H9 (cell line): Measurements from ENCODE around the gene SMARCA2. TPM values are rescaled to one million over a fixed set of nuclear protein-coding genes. Genes with fewer than 3 reads are reported as not detected.

Experiments
- DNase-seq: peaks from one replicate; pipeline ENCODE4 v3.0.0-alpha.2; 2017
- H2AFZ ChIP-seq: one replicate; pipeline ENCODE4 v1.6.1; 2013; ENCODE audit warnings: mild to moderate bottlenecking, low read length, control low read depth, moderate library complexity
- H2AK5ac ChIP-seq: 2 replicates; pipeline ENCODE4 v1.6.1; 2013; ENCODE audit warnings: low read length, control low read depth, mixed read lengths; ENCODE audit not compliant: insufficient read length
- H2BK120ac ChIP-seq: one replicate; pipeline ENCODE4 v1.6.1; 2013; ENCODE audit warnings: low read depth, mild to moderate bottlenecking, low read length, control low read depth, inconsistent platforms; ENCODE audit not compliant: poor library complexity, severe bottlenecking
- H2BK12ac ChIP-seq: 2 replicates; pipeline ENCODE4 v1.6.1; 2013; ENCODE audit warnings: low read length, control low read depth, mixed read lengths, low read depth; ENCODE audit not compliant: insufficient read length
- H2BK15ac ChIP-seq: 2 replicates; pipeline ENCODE4 v1.6.1; 2013; ENCODE audit warnings: low read depth, low read length, control low read depth
- H2BK20ac ChIP-seq: one replicate; pipeline ENCODE4 v1.6.1; 2013; ENCODE audit warnings: low read depth, mild to moderate bottlenecking, low read length, control low read depth, inconsistent platforms; ENCODE audit not compliant: poor library complexity, severe bottlenecking
- H2BK5ac ChIP-seq: 2 replicates; pipeline ENCODE4 v1.6.1; 2013; ENCODE audit warnings: low read length, control low read depth, mixed read lengths; ENCODE audit not compliant: insufficient read length
- H3K14ac ChIP-seq: 2 replicates; pipeline ENCODE4 v1.6.1; 2013; ENCODE audit warnings: low read length, control low read depth; ENCODE audit not compliant: insufficient read depth
- H3K18ac ChIP-seq: 2 replicates; pipeline ENCODE4 v1.6.1; 2013; ENCODE audit warnings: low read depth, mild to moderate bottlenecking, mixed read lengths, low read length, control low read depth; ENCODE audit not compliant: insufficient read length
- H3K23ac ChIP-seq: 2 replicates; pipeline ENCODE4 v1.6.1; 2013; ENCODE audit warnings: low read length, control low read depth, mixed read lengths, low read depth; ENCODE audit not compliant: insufficient read length
- H3K23me2 ChIP-seq: 2 replicates; pipeline ENCODE4 v1.6.1; 2013; ENCODE audit warnings: low read depth, mild to moderate bottlenecking, mixed read lengths, low read length, control low read depth; ENCODE audit not compliant: insufficient read length, poor library complexity, severe bottlenecking
- H3K27ac ChIP-seq: 2 replicates; pipeline ENCODE4 v1.5.1; 2013; ENCODE audit warnings: low read length, control low read depth, mixed read lengths, low read depth; ENCODE audit not compliant: insufficient read length
- H3K27me3 ChIP-seq: 2 replicates; pipeline ENCODE4 v1.6.1; 2013; ENCODE audit warnings: low read length, control low read depth, inconsistent platforms; ENCODE audit not compliant: insufficient read depth
- H3K4ac ChIP-seq: 2 replicates; pipeline ENCODE4 v1.6.1; 2013; ENCODE audit warnings: low read depth, mild to moderate bottlenecking, control low read depth, inconsistent platforms, low read length, moderate library complexity
- H3K4me1 ChIP-seq: 2 replicates; pipeline ENCODE4 v1.6.1; 2013; ENCODE audit warnings: low read length, control low read depth, inconsistent platforms; ENCODE audit not compliant: insufficient read depth
- H3K4me2 ChIP-seq: 2 replicates; pipeline ENCODE4 v1.6.1; 2013; ENCODE audit warnings: low read length, control low read depth, mixed read lengths; ENCODE audit not compliant: insufficient read length, insufficient read depth
- H3K56ac ChIP-seq: 2 replicates; pipeline ENCODE4 v1.6.1; 2013; ENCODE audit warnings: low read depth, mild to moderate bottlenecking, mixed read lengths, low read length, control low read depth; ENCODE audit not compliant: insufficient read length
- H3K79me1 ChIP-seq: 2 replicates; pipeline ENCODE4 v1.6.1; 2013; ENCODE audit warnings: low read depth, mild to moderate bottlenecking, moderate library complexity, low read length, control low read depth, inconsistent platforms; ENCODE audit not compliant: insufficient read depth, poor library complexity, severe bottlenecking
- H3K79me2 ChIP-seq: 2 replicates; pipeline ENCODE4 v1.6.1; 2013; ENCODE audit warnings: low read length, control low read depth, inconsistent platforms; ENCODE audit not compliant: insufficient read depth
- H3K9ac ChIP-seq: 2 replicates; pipeline ENCODE4 v1.6.1; 2013; ENCODE audit warnings: low read length, control low read depth, mixed read lengths; ENCODE audit not compliant: insufficient read length; ENCODE audit errors: extremely low read depth
- H3K9me3 ChIP-seq: one replicate; pipeline ENCODE4 v1.6.1; 2013; ENCODE audit warnings: low read depth, low read length, inconsistent platforms; ENCODE audit not compliant: control insufficient read depth
- H3T11ph ChIP-seq: one replicate; pipeline ENCODE4 v1.6.1; 2013; ENCODE audit warnings: mild to moderate bottlenecking, low read length, control low read depth, inconsistent platforms
- H4K20me1 ChIP-seq: one replicate; pipeline ENCODE4 v1.6.1; 2013; ENCODE audit not compliant: control insufficient read depth, insufficient read length, insufficient read depth
- H4K5ac ChIP-seq: 2 replicates; pipeline ENCODE4 v1.6.1; 2013; ENCODE audit warnings: low read depth, mild to moderate bottlenecking, mixed read lengths, low read length, control low read depth; ENCODE audit not compliant: insufficient read length
- H4K8ac ChIP-seq: replicated peaks from 2 replicates; pipeline ENCODE4 v1.6.1; 2013; ENCODE audit warnings: low read length, control low read depth, mixed read lengths, low read depth; ENCODE audit not compliant: insufficient read length
- H4K91ac ChIP-seq: 2 replicates; pipeline ENCODE4 v1.6.1; 2013; ENCODE audit warnings: low read depth, mild to moderate bottlenecking, moderate library complexity, mixed read lengths, low read length, control low read depth; ENCODE audit not compliant: insufficient read length
- H3K27ac Mint-ChIP-seq, 3 experiments: 2 replicates in 2 of 3; 3 replicates in 1 of 3; pipeline ENCODE4 v1.8.0; 2020 to 2021; ENCODE audit warnings: mixed read lengths in 3 of 3, mild to moderate bottlenecking in 1 of 3, moderate library complexity in 1 of 3
- H3K27me3 Mint-ChIP-seq: 2 replicates; pipeline ENCODE4 v1.8.0; 2021; ENCODE audit warnings: low read depth, mild to moderate bottlenecking, moderate library complexity, mixed read lengths
- H3K36me3 Mint-ChIP-seq, 3 experiments: 2 replicates in 2 of 3; 3 replicates in 1 of 3; pipeline ENCODE4 v1.8.0; 2020 to 2021; ENCODE audit warnings: low read depth in 3 of 3, mixed read lengths in 3 of 3; ENCODE audit not compliant: insufficient read depth in 1 of 3
- H3K4me1 Mint-ChIP-seq, 2 experiments: 2 replicates each; pipeline ENCODE4 v1.8.0; 2020; ENCODE audit warnings: mixed read lengths in 2 of 2
- H3K4me3 Mint-ChIP-seq, 2 experiments: 2 replicates in 1 of 2; 3 replicates in 1 of 2; pipeline ENCODE4 v1.8.0; 2020 to 2021; ENCODE audit warnings: mild to moderate bottlenecking in 2 of 2, mixed read lengths in 2 of 2, moderate library complexity in 1 of 2
- H3K9me3 Mint-ChIP-seq, 2 experiments: 2 replicates in 1 of 2; 3 replicates in 1 of 2; pipeline ENCODE4 v1.8.0; 2020; ENCODE audit warnings: mild to moderate bottlenecking in 2 of 2, mixed read lengths in 2 of 2, moderate library complexity in 1 of 2
- CTCF ChIP-seq: fragments of 200-600 bp; sonication (generic); conservative IDR thresholded peaks from 3 replicates; pipeline ENCODE4 v1.8.0; 2021; ENCODE audit warnings: antibody characterized with exemption, mild to moderate bottlenecking
- WGBS: extraction: QIAGEN DNeasy Blood & Tissue Kit; methylation state at CpG from one replicate; pipeline ENCODE4 v1.1.7; 2013; ENCODE audit warnings: missing lambda C conversion rate, low lambda C conversion rate, mixed read lengths; ENCODE audit not compliant: insufficient read length; ENCODE audit errors: extremely low coverage; 5-methylcytosine and 5-hydroxymethylcytosine counted together
- total RNA-seq: library from RNA; stranded (reverse); gene quantifications from 2 replicates; pipeline ENCODE4 v1.2.1, GENCODE V29; 2021

Gene SMARCA2
- total RNA-seq, 1 experiment from 2014 or later, result 15.3 TPM

DNA sequence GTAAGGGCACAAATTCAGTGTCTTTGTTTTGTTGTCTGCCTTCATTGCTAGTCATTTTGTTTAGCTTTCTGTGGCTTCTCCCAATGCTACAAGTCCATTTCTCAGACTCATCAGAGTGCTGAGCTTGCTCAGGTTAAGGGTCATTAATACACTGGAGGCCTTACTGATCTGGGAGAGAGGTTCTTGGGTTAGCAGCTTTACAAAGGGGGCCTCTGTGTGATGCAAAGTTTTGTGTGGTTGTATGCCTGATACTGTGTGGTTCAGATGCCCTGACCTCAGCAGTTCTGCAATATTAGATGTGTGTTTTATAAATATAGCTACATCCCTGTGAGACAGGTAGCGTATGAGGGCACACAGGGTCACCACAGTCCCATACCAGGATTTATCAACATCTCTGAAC, 34.8 kb upstream of the SMARCA2 start:
- Mint-ChIP-seq H3K4me1 (peaks cover 0 to 6% of the 10 kb centered on the region in 2 experiments; a peak in 2 of 4 replicates), H3K27me3 (no peaks in the 10 kb centered on the region; the same call in 1 of the 2 replicates), H3K4me3 (no peak overlapping the region), H3K27ac (no peak overlapping the region; a peak in 1 of 7 replicates), H3K9me3 (no peaks in the 10 kb centered on the region), H3K36me3 (no peaks in the 10 kb centered on the region)
- Histone ChIP-seq H3K79me1 (no peaks in the 10 kb centered on the region), H3K4ac (no peak overlapping the region), H2BK5ac (no peak overlapping the region), H4K8ac (no peak overlapping the region), H2AFZ (no peak overlapping the region), H2BK20ac (no peak overlapping the region), H4K20me1 (no peaks in the 10 kb centered on the region), H2AK5ac (no peak overlapping the region), H2BK15ac (no peak overlapping the region), H4K5ac (no peak overlapping the region), H2BK120ac (no peak overlapping the region), H4K91ac (no peak overlapping the region), H2BK12ac (no peak overlapping the region), H3T11ph (no peak overlapping the region), H3K14ac (no peak overlapping the region), H3K4me2 (no peak overlapping the region), H3K9me3 (no peaks in the 10 kb centered on the region), H3K4me1 (no peaks in the 10 kb centered on the region), H3K18ac (no peak overlapping the region), H3K23me2 (no peaks in the 10 kb centered on the region), H3K23ac (no peak overlapping the region), H3K56ac (no peak overlapping the region), H3K79me2 (no peaks in the 10 kb centered on the region), H3K27ac (no peak overlapping the region), H3K9ac (no peak overlapping the region), H3K27me3 (no peaks in the 10 kb centered on the region)
- no CpG with 5 or more reads among the region's 1 CpG for WGBS
- TF ChIP-seq CTCF, result no peak
- DNase-seq, result no peak
